Measurements from ENCODE around the gene NUDT16L1.
"Not testable (repeated sequence)": the region's sequence is repeated elsewhere in the genome, so short reads cannot be mapped to it uniquely, and the experiment has no call there.

NUDT16L1 gene

DNA sequence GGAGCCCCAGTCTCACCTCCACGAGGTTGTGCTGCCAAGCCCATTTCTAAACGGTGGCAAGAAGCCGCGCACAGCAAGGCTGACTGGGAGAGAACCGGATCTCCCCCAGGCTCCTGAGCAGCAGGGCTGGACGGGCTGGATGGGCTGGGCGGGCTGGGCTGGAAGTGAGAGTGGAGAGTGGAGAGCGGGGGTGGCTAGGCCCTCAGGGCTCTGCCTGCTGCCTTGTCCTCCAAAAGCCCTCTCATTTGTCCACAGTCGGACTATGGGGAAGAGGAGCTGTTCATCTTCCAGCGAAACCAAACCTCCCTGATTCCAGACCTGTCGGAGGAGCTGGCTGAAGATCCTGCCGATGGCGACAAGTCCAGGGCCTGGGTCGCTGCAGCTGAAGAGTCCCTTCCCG lies 44.2 kb downstream of the NUDT16L1 start:
- H3K36me3 ChIP-seq (ENCODE audit: control insufficient read depth in 5 of 5, insufficient read depth in 5 of 5, low read length in 5 of 5): no peaks in the 10 kb centered on the region
- no peak overlapping the region for H3K9ac ChIP-seq (ENCODE audit: low read length in 5 of 5)

DNA sequence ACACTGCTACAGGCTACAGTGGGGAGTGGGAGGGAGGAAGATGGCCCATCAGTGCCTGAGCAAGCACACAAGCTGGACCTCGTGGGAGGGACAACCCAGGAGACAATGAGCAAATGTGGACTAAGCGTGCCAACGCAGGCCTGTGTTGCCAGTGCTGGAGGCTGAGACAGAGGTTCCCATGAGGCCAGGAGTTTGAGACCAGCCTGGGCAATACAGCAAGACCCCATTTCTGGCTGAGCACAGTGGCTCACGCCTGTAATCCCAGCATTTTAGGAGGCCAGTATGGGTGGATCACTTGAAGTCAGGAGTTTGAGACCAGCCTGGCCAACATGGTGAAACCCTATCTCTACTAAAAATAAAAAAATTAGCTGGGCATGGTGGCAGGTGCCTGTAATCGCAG lies 45.0 kb downstream of the NUDT16L1 start:
- not testable (repeated sequence) for H3K27ac ChIP-seq (ENCODE audit: low read depth, low read length)
- H3K27me3 ChIP-seq (ENCODE audit: control insufficient read depth in 5 of 5, insufficient read depth in 4 of 5, low read length in 5 of 5): peaks cover 4 to 10% (median 7%) of the 10 kb centered on the region in 5 donors

More for the DNA sequence above, 44.2 kb downstream of the NUDT16L1 start:
- Histone ChIP-seq H3K27me3 (ENCODE audit: control insufficient read depth in 5 of 5, insufficient read depth in 4 of 5, low read length in 5 of 5) (peaks cover 0 to 7% (median 4%) of the 10 kb centered on the region in 5 donors), H3K4me1 (ENCODE audit: control insufficient read depth in 5 of 5, insufficient read depth in 5 of 5, low read length in 5 of 5) (peaks cover 0 to 20% (median 19%) of the 10 kb centered on the region in 5 donors), H3K27ac (ENCODE audit: low read depth, low read length) (no peak overlapping the region), H3K9me3 (ENCODE audit: control insufficient read depth in 5 of 5, low read length in 5 of 5) (no peaks in the 10 kb centered on the region), H3K4me3 (ENCODE audit: low read depth in 1 of 5, low read length in 5 of 5) (no peak overlapping the region)

DNA sequence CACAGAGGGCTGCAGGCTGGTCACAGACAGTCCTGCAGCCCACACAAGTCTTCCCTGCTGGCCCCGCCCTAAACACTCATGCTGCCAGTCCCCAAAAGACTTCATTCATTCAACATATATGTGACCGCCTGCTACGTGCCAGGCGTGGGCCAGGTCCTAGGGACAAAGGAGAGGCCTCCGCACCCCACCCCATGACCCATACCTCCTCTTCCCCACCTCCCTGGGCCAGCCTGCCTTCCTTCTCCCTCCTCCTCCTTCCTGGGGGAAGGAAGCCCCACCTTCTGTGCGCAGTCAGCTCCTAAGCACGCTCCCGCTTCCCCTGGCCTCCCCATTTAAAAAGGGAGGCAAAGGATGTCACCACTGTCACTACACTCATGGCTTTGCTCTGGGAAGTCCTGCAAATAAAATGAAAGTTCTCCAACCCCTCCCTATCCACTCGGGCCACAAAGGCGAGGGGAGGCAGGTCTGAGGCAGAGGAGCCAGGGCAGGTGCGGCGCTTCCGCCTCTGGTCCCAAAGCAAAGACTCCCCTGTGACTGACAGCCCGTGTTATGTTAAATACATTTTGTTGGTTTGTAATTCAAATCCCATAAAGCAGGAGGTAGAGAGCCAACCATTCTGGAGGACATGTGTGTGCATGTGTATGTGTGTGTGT lies 50.0 kb downstream of the NUDT16L1 start:
- no peak overlapping the region for H3K27ac ChIP-seq (ENCODE audit: low read depth, low read length)
- H3K4me3 ChIP-seq (ENCODE audit: low read depth in 1 of 5, low read length in 5 of 5): peak overlapping the region in 1 of 5 donors; percentile 38

More for the DNA sequence above, 45.0 kb downstream of the NUDT16L1 start:
- H3K9ac ChIP-seq (ENCODE audit: low read length in 5 of 5); H3K4me3 ChIP-seq (ENCODE audit: low read depth in 1 of 5, low read length in 5 of 5); H3K36me3 ChIP-seq (ENCODE audit: control insufficient read depth in 5 of 5, insufficient read depth in 5 of 5, low read length in 5 of 5); H3K9me3 ChIP-seq (ENCODE audit: control insufficient read depth in 5 of 5, low read length in 5 of 5): not testable (repeated sequence)
- peaks cover 0 to 22% (median 19%) of the 10 kb centered on the region in 5 donors for H3K4me1 ChIP-seq (ENCODE audit: control insufficient read depth in 5 of 5, insufficient read depth in 5 of 5, low read length in 5 of 5)

DNA sequence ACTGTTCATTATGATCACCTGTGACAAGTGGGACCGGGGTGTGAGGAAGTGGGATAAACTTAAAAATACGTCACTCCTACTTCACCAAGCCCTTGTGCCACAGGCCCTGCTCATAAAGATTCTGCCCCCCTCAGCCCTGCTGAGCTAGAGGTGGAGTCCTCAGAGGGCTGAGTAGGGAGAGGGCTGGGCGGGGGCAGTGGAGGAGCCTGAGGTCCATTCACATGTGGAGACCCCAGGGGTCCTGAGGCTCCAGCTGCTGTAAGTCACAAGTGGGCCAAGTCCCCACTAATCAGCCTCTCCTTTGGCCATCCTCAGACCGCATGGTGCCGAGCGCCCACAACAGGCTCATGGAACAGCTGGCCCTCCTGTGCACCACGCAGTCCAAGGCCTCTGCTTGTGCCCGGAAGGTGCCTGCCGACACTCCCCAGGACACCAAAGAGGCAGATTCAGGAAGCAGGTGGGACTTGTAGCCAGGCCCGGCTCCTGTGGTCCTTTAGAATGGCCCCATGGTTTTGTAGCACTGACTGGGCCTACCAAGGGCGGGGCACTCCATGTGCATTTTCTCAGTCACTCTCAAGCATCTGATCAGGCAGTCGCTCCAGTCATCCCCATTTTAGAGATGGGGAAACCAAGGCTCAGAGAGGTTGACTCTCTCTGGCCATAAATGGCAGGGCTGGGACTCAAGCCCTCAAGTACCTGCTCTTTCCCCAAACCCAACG lies 51.4 kb downstream of the NUDT16L1 start:
- H3K36me3 ChIP-seq (ENCODE audit: control insufficient read depth in 5 of 5, insufficient read depth in 5 of 5, low read length in 5 of 5): peaks cover 0 to 6% (median 3%) of the 10 kb centered on the region in 5 donors
- H3K9ac ChIP-seq (ENCODE audit: low read length in 5 of 5): no peak overlapping the region
- H3K9me3 ChIP-seq (ENCODE audit: control insufficient read depth in 5 of 5, low read length in 5 of 5): no peaks in the 10 kb centered on the region
- no peak overlapping the region for H3K4me3 ChIP-seq (ENCODE audit: low read depth in 1 of 5, low read length in 5 of 5)
- H3K27me3 ChIP-seq (ENCODE audit: control insufficient read depth in 5 of 5, insufficient read depth in 4 of 5, low read length in 5 of 5): peaks cover 0 to 10% (median 4%) of the 10 kb centered on the region in 5 donors
- H3K4me1 ChIP-seq (ENCODE audit: control insufficient read depth in 5 of 5, insufficient read depth in 5 of 5, low read length in 5 of 5): peaks cover 0 to 20% (median 18%) of the 10 kb centered on the region in 5 donors
- H3K27ac ChIP-seq (ENCODE audit: low read depth, low read length): no peak overlapping the region

More for the DNA sequence above, 50.0 kb downstream of the NUDT16L1 start:
- H3K36me3 ChIP-seq (ENCODE audit: control insufficient read depth in 5 of 5, insufficient read depth in 5 of 5, low read length in 5 of 5): peaks cover 0 to 2% (median 0%) of the 10 kb centered on the region in 5 donors
- H3K9me3 ChIP-seq (ENCODE audit: control insufficient read depth in 5 of 5, low read length in 5 of 5): no peaks in the 10 kb centered on the region
- peaks cover 0 to 20% (median 18%) of the 10 kb centered on the region in 5 donors for H3K4me1 ChIP-seq (ENCODE audit: control insufficient read depth in 5 of 5, insufficient read depth in 5 of 5, low read length in 5 of 5)
- H3K9ac ChIP-seq (ENCODE audit: low read length in 5 of 5): no peak overlapping the region
- peaks cover 0 to 10% (median 4%) of the 10 kb centered on the region in 5 donors for H3K27me3 ChIP-seq (ENCODE audit: control insufficient read depth in 5 of 5, insufficient read depth in 4 of 5, low read length in 5 of 5)

DNA sequence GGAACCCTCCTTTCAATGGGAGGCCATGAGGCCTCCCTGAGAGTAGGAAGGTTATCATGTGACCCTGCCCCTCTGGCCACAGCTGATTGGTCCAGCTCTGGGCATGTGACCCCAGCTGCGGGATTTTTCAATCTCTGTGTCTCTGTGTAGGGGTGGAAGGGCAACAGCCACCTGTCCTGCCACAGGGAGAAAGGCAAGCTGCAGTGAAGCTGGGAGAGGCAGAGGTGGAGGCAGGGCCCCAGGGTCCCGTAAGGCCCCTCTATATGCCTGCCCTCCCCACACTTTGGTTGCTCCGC lies 51.9 kb downstream of the NUDT16L1 start:
- H3K9ac ChIP-seq (ENCODE audit: low read length in 5 of 5): no peak overlapping the region
- no peak overlapping the region for H3K27ac ChIP-seq (ENCODE audit: low read depth, low read length)
- no peak overlapping the region for H3K4me3 ChIP-seq (ENCODE audit: low read depth in 1 of 5, low read length in 5 of 5)
- H3K27me3 ChIP-seq (ENCODE audit: control insufficient read depth in 5 of 5, insufficient read depth in 4 of 5, low read length in 5 of 5): peaks cover 0 to 9% (median 4%) of the 10 kb centered on the region in 5 donors
- H3K36me3 ChIP-seq (ENCODE audit: control insufficient read depth in 5 of 5, insufficient read depth in 5 of 5, low read length in 5 of 5): peaks cover 0 to 12% (median 8%) of the 10 kb centered on the region in 5 donors
- no peaks in the 10 kb centered on the region for H3K9me3 ChIP-seq (ENCODE audit: control insufficient read depth in 5 of 5, low read length in 5 of 5)
- H3K4me1 ChIP-seq (ENCODE audit: control insufficient read depth in 5 of 5, insufficient read depth in 5 of 5, low read length in 5 of 5): peaks cover 0 to 20% (median 18%) of the 10 kb centered on the region in 5 donors

Data from subcutaneous abdominal adipose tissue (tissue), 5 donors.